ENCODE measurements around the gene UHRF1. TPM values are rescaled to one million over a fixed set of nuclear protein-coding genes. Genes with fewer than 3 reads are reported as not detected.
A peak's percentile ranks its signal among the peaks of the same experiment; 100 is the strongest.
"Not testable (repeated sequence)": the region's sequence is repeated elsewhere in the genome, so short reads cannot be mapped to it uniquely, and the experiment has no call there.

UHRF1 gene
- total and polyA plus RNA-seq, 2 of the 13 experiments (the other 11 are each of a cell fraction or from before 2014, with no cell fraction given) = 6.8 to 78.4 TPM

DNA sequence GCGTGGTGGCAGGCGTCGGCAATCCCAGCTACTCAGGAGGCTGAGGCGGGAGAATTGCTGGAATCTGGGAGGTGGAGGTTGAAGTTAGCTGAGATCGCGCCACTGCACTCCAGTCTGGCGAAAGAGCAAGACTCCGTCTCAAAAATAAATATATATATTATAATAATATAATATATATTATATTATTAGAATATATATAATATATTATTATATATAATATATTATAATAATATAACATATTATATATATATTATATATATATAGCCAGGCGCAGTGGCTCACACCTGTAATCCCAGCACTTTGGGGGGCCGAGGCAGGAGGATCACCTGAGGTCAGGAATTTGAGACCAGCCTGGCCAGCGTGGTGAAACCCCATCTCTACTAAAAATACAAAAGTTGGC, 16.3 kb upstream of the UHRF1 start:
- DNase-seq (ENCODE audit: low spot score); H3K79me2 ChIP-seq (ENCODE audit: insufficient read depth, low read length); POLR2A ChIA-PET; BruUV-seq (replicated peaks); H2AFZ ChIP-seq (ENCODE audit: low read length); in situ Hi-C loops (cut with HindIII; ENCODE audit: extremely low pct_ligation_motif_present, low pct_unique_long_range_greater_than_20kb); CTCF ChIA-PET (ENCODE audit: low intra/inter-chr PET ratio, low total read pairs); H3K4me2 ChIP-seq (ENCODE audit: low read depth, low read length); H3K4me3 ChIP-seq (replicated peaks in 1 of 3; ENCODE audit: insufficient read depth in 1 of 3, low read depth in 2 of 3, low read length in 3 of 3); H4K20me1 ChIP-seq (ENCODE audit: insufficient read depth, low read length); intact Hi-C loops (cut with micrococcal nuclease; ENCODE audit: unreplicated experiment); FAIRE-seq; H3K27ac ChIP-seq (ENCODE audit: extremely low read length, insufficient read depth, low read length); H3K36me3 ChIP-seq (replicated peaks in 1 of 2; ENCODE audit: control insufficient read depth in 1 of 2, insufficient read depth in 2 of 2, low read length in 2 of 2); H3K9me3 ChIP-seq (ENCODE audit: low read length); H3K9ac ChIP-seq (ENCODE audit: insufficient read depth, low read depth, low read length); ATAC-seq: not testable (repeated sequence)
- WGBS (ENCODE audit: low lambda C conversion rate) = 80% methylated on average over 11 of the region's 11 CpGs
- H3K4me1 ChIP-seq (ENCODE audit: insufficient read depth, low read length) = peaks cover 37% of the 10 kb centered on the region
- H3K27me3 ChIP-seq (ENCODE audit: control insufficient read depth in 1 of 2, insufficient read depth in 2 of 2, low read length in 2 of 2) = peaks cover 3 to 20% of the 10 kb centered on the region in 2 experiments; a peak in 2 of 5 replicates

DNA sequence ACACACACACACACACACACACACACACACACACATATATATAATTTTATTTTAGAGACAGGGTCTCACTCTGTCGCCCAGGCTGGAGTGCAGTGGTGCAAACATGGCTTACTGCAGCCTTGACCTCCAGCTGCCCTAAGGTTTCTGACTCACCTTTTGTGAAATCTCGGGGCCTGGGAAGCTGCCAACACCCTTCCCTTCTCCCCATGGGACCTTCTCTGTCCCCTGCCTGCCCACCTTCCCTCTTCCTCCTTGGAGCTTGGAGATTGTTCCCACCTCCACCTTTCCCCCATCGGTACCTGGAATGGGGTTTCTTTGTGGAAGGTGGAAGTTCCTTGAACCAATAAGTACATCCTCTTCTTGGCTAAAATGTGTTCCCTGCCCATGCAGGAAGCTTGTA, 12.9 kb upstream of the UHRF1 start:
- Histone ChIP-seq H3K4me1 (ENCODE audit: insufficient read depth, low read length) (peaks cover 24% of the 10 kb centered on the region), H3K4me2 (ENCODE audit: low read depth, low read length) (no peak overlapping the region; the same call in 1 of the 2 replicates), H3K27ac (ENCODE audit: extremely low read length, insufficient read depth, low read length) (no peak overlapping the region), H3K9me3 (ENCODE audit: low read length) (no peaks in the 10 kb centered on the region), H3K4me3 (replicated peaks in 1 of 3; ENCODE audit: insufficient read depth in 1 of 3, low read depth in 2 of 3, low read length in 3 of 3) (no peak overlapping the region), H3K36me3 (replicated peaks in 1 of 2; ENCODE audit: control insufficient read depth in 1 of 2, insufficient read depth in 2 of 2, low read length in 2 of 2) (no peaks in the 10 kb centered on the region), H3K79me2 (ENCODE audit: insufficient read depth, low read length) (no peaks in the 10 kb centered on the region), H3K27me3 (ENCODE audit: control insufficient read depth in 1 of 2, insufficient read depth in 2 of 2, low read length in 2 of 2) (peaks cover 0 to 4% of the 10 kb centered on the region in 2 experiments; a peak in 1 of 5 replicates), H4K20me1 (ENCODE audit: insufficient read depth, low read length) (no peaks in the 10 kb centered on the region), H3K9ac (ENCODE audit: insufficient read depth, low read depth, low read length) (no peak overlapping the region), H2AFZ (ENCODE audit: low read length) (no peak overlapping the region)
- ATAC-seq (no peak), DNase-seq (ENCODE audit: low spot score) (no peak), FAIRE-seq (no peak)
- no TSS peak for BruUV-seq (replicated peaks)
- 3% methylated on average over 3 of the region's 3 CpGs for WGBS (ENCODE audit: low lambda C conversion rate)
- ChIA-PET CTCF (ENCODE audit: low intra/inter-chr PET ratio, low total read pairs) (no interaction called here), POLR2A (interaction anchor here (1.0 to 1.4 kb wide), 2 partner anchors 23 to 26 kb away, joined by 3 read pairs; no protein-coding TSS in a partner anchor)
- intact Hi-C loops (cut with micrococcal nuclease; ENCODE audit: unreplicated experiment) = no loop called here
- in situ Hi-C loops (cut with HindIII; ENCODE audit: extremely low pct_ligation_motif_present, low pct_unique_long_range_greater_than_20kb) = no loop called here
- TF ChIP-seq JUND (CRISPR knock-in tag; IDR thresholded peaks at IDR 0.05) (0 out of 2 replicates have a peak, but pooled peaks have one; percentile 14), RXRA (CRISPR knock-in tag; IDR thresholded peaks at IDR 0.05) (peak; percentile 44; the same call in 1 of the 2 replicates), NR2F6 (IDR thresholded peaks at IDR 0.05) (no peak), NR2F6 (CRISPR knock-in tag; IDR thresholded peaks at IDR 0.05) (peak; percentile 57), NR2F1 (CRISPR knock-in tag; IDR thresholded peaks at IDR 0.05) (peak in 1 of 2 experiments; percentile 20; a peak in 2 of 4 replicates), RARA (CRISPR knock-in tag; IDR thresholded peaks at IDR 0.05) (peak; percentile 90), HNRNPK (IDR thresholded peaks at IDR 0.05; ENCODE audit: low read depth, low read length, poor library complexity, severe bottlenecking) (no peak), FOSL2 (CRISPR knock-in tag; IDR thresholded peaks at IDR 0.05) (peak; percentile 85), TEAD2 (CRISPR knock-in tag; IDR thresholded peaks at IDR 0.05) (no peak), ZNF124 (CRISPR knock-in tag; IDR thresholded peaks at IDR 0.05) (no peak)
- TF ChIP-seq, protein P1, sequence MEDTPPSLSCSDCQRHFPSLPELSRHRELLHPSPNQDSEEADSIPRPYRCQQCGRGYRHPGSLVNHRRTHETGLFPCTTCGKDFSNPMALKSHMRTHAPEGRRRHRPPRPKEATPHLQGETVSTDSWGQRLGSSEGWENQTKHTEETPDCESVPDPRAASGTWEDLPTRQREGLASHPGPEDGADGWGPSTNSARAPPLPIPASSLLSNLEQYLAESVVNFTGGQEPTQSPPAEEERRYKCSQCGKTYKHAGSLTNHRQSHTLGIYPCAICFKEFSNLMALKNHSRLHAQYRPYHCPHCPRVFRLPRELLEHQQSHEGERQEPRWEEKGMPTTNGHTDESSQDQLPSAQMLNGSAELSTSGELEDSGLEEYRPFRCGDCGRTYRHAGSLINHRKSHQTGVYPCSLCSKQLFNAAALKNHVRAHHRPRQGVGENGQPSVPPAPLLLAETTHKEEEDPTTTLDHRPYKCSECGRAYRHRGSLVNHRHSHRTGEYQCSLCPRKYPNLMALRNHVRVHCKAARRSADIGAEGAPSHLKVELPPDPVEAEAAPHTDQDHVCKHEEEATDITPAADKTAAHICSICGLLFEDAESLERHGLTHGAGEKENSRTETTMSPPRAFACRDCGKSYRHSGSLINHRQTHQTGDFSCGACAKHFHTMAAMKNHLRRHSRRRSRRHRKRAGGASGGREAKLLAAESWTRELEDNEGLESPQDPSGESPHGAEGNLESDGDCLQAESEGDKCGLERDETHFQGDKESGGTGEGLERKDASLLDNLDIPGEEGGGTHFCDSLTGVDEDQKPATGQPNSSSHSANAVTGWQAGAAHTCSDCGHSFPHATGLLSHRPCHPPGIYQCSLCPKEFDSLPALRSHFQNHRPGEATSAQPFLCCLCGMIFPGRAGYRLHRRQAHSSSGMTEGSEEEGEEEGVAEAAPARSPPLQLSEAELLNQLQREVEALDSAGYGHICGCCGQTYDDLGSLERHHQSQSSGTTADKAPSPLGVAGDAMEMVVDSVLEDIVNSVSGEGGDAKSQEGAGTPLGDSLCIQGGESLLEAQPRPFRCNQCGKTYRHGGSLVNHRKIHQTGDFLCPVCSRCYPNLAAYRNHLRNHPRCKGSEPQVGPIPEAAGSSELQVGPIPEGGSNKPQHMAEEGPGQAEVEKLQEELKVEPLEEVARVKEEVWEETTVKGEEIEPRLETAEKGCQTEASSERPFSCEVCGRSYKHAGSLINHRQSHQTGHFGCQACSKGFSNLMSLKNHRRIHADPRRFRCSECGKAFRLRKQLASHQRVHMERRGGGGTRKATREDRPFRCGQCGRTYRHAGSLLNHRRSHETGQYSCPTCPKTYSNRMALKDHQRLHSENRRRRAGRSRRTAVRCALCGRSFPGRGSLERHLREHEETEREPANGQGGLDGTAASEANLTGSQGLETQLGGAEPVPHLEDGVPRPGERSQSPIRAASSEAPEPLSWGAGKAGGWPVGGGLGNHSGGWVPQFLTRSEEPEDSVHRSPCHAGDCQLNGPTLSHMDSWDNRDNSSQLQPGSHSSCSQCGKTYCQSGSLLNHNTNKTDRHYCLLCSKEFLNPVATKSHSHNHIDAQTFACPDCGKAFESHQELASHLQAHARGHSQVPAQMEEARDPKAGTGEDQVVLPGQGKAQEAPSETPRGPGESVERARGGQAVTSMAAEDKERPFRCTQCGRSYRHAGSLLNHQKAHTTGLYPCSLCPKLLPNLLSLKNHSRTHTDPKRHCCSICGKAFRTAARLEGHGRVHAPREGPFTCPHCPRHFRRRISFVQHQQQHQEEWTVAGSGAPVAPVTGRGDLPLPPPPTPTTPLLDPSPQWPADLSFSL (CRISPR knock-in tag; IDR thresholded peaks at IDR 0.05) = no peak
